HG03060 (cell line): ENCODE results near the gene RUNX3.

ENCODE experiments used
- ATAC-seq: cut with Tn5 transposase; IDR thresholded peaks from one replicate; pipeline ENCODE4 v1.9.1; 2021; ENCODE audit warnings: low read depth, moderate number of reproducible peaks; ENCODE audit not compliant: unreplicated experiment

RUNX3 gene

DNA sequence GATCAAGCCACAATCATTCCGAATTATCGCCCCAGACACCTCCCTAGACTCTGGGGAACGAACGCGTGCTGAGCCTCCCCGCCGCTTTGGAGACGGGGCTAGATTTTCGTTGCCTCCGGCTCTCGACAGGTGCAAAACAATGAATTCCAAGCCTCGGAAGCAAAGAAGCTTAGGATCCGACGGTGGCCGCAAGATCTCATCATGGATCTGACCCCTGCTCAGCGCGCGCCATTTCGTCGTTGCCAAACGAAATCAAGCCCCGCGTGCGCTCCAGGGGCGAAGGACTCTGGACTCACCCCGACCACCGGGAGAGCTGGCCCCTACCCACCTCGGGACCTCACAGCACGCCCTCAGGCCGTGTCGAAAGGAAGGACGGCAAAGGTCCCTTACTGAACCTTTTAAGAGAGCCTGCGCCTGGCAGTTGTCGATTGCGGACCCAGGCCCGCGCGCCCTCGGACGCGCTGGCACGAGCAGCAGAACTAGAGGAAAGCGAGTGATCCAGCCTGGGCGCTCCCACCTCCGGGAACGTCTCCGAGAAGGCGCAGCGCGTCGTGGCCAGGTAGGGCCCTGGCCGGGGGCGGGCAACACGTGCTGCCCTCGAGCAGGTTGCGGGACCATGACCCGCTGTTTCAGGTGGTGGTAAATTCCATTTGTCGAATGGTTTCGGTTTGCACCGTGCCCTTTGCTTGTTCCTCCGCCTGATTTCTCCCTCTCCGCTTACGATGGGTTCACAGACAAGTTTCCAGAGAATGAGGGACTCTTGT is 1.6 kb upstream of the RUNX3 start:
- ATAC-seq = no peak

DNA sequence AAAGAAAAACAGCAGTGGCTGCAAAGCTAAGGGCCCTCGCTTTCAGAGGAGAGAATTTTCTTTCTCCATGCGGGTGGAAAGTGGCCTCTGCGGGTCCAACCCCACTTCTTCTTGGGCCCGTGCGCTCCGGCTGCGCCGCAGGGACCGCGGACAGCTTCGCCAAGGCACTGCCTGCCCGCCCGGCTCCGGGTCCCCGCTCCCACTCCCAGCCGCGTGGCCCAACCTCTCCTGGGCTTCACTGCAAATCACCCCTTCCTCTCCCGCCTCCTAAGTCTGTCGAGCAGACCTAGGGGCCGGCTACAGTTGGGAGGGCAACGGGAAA is 1.0 kb upstream of the RUNX3 start:
- no peak for ATAC-seq

GRCh38 chr1:24929398-24930259 is 447 bp downstream of the RUNX3 start:
- no peak for ATAC-seq

DNA sequence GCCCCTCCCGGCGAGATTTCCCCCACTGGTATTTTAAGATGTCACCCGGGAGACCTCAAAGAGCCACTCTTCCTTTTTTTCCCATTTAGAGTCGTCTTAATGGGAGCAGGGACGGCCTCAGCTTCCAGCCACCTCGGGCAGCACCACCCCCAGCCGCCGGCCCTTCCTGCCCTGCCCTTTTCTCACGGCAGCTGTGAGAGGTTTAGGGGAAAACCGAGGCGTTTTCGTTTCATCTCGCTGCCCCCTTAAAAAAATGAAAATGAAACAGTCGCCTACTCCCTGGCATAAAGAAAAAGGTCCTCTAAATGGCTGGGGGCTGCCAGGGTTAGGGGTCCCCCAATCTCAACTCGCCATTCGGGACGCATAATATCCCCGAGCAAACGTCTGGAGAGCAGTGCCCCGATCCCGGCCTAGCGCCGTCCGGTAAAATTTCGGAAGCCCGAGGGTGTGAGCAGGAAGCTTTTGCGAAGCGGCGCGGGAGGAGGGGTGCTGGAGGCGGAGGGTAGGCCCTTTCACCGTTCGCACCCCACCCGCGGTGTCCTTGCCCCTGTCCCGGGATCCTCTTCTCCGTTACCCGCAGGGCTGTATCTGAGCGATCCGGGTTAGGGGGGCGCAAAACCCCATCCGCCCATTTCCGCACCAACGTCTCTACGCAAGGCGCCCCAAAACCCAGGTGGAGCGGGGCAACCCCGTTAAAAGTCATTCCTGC is 1.2 kb downstream of the RUNX3 start:
- ATAC-seq = no peak

DNA sequence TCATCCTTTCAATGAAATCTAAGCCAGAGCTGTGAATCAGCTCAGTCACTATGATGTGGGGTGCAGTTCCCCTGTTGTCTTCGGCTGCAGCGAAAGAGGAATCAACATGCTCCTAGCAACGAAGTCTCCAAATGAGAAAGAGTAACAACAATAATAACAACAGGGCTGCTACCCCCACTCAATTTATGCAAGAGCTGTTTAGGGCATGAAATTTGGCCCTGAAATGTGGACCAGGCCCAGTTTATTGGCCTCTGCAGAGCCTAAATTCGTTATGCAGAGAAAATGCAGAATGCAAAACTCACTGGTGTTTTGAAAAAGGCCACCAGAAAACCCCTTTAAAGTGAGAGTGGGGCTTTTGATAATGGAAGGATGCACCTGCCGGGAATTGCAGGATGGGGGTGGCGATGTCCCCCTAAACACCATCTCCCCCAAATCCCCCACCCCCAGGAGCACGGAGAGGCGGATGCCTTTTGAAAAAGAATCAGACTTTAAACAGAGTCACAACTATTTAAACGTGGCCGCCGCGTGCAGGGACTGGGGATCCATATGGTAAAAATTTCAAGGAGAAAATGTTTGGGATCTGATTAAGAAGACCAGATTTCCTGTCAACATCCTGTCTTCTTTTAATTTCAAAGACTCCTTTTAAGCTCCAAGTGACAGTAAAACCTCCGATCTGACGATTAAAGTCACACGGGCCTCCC is 1.9 kb downstream of the RUNX3 start:
- no peak for ATAC-seq

- no peak for ATAC-seq
Measured at GRCh38 chr1:24927473-24927872, 2.6 kb downstream of the RUNX3 start.

DNA sequence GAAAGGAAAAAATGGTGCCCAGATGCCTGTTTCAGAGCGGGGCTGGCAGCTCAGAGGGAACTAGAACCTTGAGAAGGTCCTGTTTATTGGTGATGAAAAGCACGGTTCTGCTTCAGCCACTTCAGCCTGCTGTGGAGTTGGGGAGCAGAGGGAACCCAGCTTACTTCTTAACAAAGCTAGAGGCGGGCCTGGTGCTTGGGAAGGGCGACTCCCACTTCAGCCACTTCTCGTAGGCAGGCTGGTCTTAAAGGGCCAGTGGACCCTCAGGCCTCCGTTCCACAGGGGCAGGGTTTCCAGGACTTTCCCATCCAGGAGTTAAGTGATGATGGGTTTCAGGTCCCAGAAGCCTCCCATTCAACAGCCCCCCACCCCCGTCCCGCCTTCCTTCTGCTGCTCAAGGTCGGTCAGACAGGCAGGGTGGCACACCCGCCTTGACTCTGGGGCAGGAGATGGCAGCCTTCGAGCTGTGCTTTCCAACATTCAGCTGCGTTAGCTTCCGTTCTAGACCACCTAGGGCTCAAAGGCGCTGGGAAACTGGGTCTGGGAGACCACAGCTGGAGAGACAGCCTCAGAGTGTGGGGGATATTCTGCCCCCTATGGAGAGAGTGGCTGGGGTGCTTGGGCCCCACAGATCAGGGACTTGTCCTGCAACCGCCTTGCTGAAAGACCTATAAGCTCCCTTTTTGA is 3.4 kb downstream of the RUNX3 start:
- ATAC-seq = no peak

- no peak for ATAC-seq
Measured at GRCh38 chr1:24925963-24926362, 4.1 kb downstream of the RUNX3 start.

DNA sequence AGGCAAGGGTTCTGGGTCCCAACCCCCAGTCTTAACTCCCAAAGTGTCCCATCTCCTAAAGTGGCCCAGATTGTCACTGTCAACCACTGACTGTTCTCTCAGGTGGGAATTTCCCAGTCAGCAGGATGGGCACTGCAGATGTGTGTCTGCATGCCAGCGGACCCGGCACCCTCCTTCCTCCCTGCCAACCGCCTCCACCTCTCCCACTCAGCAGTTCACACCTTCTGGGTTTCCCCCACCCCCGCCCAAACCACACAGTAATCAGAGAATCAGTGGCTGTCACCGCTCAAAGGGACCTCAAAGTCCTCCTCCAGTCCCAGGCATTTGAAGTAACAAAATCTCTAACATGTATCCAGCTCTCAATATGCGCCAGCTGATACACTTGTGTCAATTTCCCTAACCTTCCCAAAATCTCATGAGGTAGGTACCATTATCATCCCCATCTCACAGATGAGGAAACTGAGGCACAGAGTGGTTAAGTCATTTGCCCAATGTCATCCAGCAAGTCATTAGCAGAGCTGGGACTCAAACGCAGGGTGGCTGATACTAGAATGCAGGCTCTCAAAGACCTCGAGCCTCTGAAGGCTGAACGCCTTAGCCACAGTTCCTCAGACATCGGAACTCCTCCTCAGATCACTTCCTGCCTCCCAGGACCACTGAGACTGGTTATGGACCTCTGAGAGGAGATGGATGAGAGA is 4.8 kb downstream of the RUNX3 start:
- no peak for ATAC-seq

GRCh38 chr1:24923485-24924113 is 6.5 kb downstream of the RUNX3 start:
- ATAC-seq = no peak

GRCh38 chr1:24921938-24922662 is 8.0 kb downstream of the RUNX3 start:
- no peak for ATAC-seq

DNA sequence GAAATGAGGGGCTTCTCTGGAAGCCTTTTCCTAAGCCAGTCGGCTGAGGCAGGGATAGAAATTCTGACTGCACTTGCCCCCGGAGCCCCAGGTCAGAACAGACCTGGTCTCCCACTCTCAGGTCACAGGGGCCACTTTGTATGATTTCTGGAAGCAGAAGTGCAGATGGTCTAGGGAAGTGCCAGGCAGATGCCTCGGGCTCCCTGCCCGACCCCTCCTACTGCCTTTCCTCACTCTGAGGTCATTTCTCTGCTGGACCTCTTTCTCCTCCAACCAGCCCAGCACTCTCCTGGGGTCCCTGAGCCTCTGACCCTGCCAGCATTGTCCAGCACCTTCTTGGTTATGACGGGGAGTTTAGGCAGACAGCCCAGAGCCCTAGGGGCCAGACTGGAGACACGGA is 8.7 kb downstream of the RUNX3 start:
- no peak for ATAC-seq

DNA sequence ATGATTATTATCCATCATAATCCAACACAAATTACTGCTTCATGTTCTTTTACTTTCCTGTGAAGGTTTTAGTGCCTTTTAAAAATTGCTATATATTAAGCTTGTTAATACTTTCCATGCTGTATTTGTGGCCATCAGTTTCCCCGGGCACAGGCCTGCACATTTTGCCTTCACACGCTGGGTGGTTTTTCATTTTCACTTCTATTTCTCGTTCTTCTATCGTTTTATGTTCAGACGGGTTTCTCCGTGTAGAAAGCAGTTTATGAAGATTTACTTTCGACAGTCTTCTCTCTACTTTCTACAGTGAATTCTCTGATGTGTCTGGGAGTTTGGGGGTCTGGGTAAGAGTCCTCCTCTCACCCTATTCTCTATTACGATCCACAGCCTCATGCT is 9.5 kb downstream of the RUNX3 start:
- no peak for ATAC-seq

DNA sequence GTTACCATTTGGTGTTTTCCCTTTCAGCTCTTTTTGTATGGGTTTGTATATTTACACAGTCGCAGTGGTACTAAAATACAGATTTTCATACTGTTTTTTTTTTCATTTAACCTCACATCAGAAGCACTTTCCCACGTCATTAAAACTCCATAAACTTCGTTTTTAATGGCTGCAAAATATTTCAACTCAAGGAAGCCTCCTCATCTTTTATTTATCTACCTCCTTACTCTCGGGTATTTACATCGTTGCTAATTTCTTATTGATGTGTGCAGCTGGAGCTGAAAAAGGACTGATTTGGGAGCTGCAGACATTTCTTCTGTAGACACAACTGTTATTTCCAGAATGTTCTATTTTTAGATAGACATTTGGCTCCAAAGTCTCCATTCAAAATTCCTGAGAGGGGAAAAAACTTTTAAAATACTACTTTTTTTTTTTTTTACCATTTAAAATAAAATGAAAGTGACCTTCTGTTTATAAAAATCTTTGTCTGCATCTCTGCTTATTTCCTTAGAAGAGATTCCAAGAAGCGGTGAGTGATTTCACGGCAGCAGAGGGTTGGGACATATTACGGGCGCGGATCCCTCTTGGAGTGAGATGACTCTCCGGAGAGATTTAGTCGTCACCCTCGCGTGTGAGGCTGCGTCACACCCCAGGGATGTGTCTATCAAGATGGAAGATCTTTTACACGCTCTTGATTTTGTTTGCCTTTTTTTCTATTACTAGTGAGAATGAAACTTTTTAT is 10.1 kb downstream of the RUNX3 start:
- no peak for ATAC-seq

- no peak for ATAC-seq
Measured at GRCh38 chr1:24918995-24919605, 11.0 kb downstream of the RUNX3 start.

DNA sequence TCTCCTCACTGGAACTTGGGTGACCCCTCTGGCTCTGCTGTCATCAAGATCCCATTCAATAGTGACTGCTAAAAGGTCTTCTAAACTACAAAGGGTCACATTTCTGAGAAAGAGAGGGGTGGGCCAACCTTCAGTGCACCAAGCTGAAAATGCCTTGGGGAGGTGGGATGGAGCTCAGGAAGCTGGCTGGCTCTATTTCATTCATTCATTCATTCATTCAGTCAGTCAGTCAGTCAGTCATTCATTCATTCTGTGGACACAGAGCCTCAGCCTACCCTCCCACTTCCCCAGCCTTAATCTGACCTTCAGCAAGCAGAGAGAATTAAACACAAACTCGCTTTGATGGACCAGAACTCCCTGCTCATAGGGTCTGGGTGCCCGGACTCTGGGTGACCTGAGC is 11.7 kb downstream of the RUNX3 start:
- ATAC-seq = no peak

DNA sequence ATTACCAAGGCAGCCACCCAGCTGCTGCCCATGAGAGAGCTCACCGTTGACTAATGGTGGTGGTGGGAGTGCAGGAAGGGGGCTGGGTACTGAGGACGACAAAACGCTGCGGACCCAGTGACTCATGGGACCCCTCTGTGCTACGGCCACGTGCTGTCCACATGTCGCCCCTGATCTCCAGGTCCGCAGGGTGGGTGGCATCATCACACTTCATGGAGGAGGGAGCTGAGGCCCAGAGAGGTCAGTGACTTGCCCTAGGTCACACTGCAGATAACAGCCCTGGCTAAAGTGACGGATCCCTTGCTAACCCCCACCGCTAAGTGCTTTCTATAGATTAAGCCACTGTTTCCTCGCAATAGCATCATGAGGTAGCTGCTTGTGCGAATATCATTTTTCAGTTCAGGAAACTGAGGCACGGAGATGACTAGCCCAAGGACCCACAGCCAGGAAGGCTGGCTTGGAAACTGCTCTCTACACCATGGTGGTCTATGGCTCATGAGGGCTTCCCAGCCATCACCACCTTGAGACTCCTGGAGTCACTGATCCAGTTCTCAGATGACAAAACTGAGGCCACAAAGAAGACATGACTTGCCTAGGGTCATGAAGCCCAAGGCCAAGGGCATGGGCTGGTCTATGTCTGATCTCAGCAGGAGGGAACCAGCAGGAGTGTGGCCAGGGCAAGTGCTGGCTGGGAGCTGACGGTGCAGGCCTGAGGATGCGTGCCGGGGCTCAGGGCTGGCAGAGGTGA is 12.6 kb downstream of the RUNX3 start:
- ATAC-seq = no peak
